Breast epithelium (tissue), 3 donors: Measurements from ENCODE around the gene HOXB4.

Experiments
- CTCF ChIP-seq, 3 donors: fragments of 450-650 bp; IDR thresholded peaks; one replicate each; pipeline ENCODE4 v1.5.1; 2016 to 2017; ENCODE audit warnings: antibody characterized with exemption in 3 of 3, mild to moderate bottlenecking in 3 of 3, moderate library complexity in 3 of 3
- POLR2A ChIP-seq: fragments of 450-650 bp; IDR thresholded peaks from one replicate; pipeline ENCODE4 v1.6.1; 2016; ENCODE audit warnings: antibody characterized with exemption, mild to moderate bottlenecking, moderate library complexity
- POLR2AphosphoS5 ChIP-seq, 3 donors: sonication (generic); formaldehyde crosslinking; IDR thresholded peaks; one replicate each; pipeline ENCODE4 v1.6.1; 2017; ENCODE audit warnings: antibody characterized with exemption in 3 of 3

- no peak for TF ChIP-seq CTCF (IDR thresholded peaks at IDR 0.05)
- TF ChIP-seq POLR2A = no peak
- no peak for TF ChIP-seq POLR2AphosphoS5 (IDR thresholded peaks at IDR 0.05)
Observed at GRCh38 chr17:48543854-48544348, 34.2 kb downstream of the HOXB4 start.
